ENCODE data around the gene SMIM38. TPM values are rescaled to one million over a fixed set of nuclear protein-coding genes. Genes with fewer than 3 reads are reported as not detected.
"Not testable (repeated sequence)": the region's sequence is repeated elsewhere in the genome, so short reads cannot be mapped to it uniquely, and the experiment has no call there.

Gene SMIM38
- polyA plus RNA-seq, 1 donor, result 0.30 TPM

- peaks cover 6% of the 10 kb centered on the region for H3K9me3 ChIP-seq (ENCODE audit: control insufficient read depth, low read depth, low read length)
- WGBS (ENCODE audit: insufficient coverage, low lambda C conversion rate), result no CpG with 5 or more reads among the region's 11 CpGs
- H3K27me3 ChIP-seq (ENCODE audit: control insufficient read depth, insufficient read depth, low read length), result no peaks in the 10 kb centered on the region
- no peak for DNase-seq
- H3K4me3 ChIP-seq (ENCODE audit: low read length), result no peak overlapping the region
- peaks cover 4% of the 10 kb centered on the region for H3K4me1 ChIP-seq (ENCODE audit: control insufficient read depth, insufficient read depth, low read length)
- no peak overlapping the region for H3K27ac ChIP-seq (ENCODE audit: low read length)
- no peaks in the 10 kb centered on the region for H3K36me3 ChIP-seq (ENCODE audit: control insufficient read depth, insufficient read depth, low read length)
Measured at GRCh38 chr11:69131121-69131566, 24.6 kb upstream of the SMIM38 start.

GRCh38 chr11:69131644-69132300 is 24.0 kb upstream of the SMIM38 start:
- H3K27ac ChIP-seq (ENCODE audit: low read length), result no peak overlapping the region
- peaks cover 6% of the 10 kb centered on the region for H3K9me3 ChIP-seq (ENCODE audit: control insufficient read depth, low read depth, low read length)
- peaks cover 4% of the 10 kb centered on the region for H3K4me1 ChIP-seq (ENCODE audit: control insufficient read depth, insufficient read depth, low read length)
- no CpG with 5 or more reads among the region's 15 CpGs for WGBS (ENCODE audit: insufficient coverage, low lambda C conversion rate)
- H3K4me3 ChIP-seq (ENCODE audit: low read length), result no peak overlapping the region
- DNase-seq, result peak; percentile 80 to 82
- H3K36me3 ChIP-seq (ENCODE audit: control insufficient read depth, insufficient read depth, low read length), result no peaks in the 10 kb centered on the region
- no peaks in the 10 kb centered on the region for H3K27me3 ChIP-seq (ENCODE audit: control insufficient read depth, insufficient read depth, low read length)

- 100% methylated on average over 2 of the region's 7 CpGs for WGBS (ENCODE audit: insufficient coverage, low lambda C conversion rate)
- H3K27ac ChIP-seq (ENCODE audit: low read length), result no peak overlapping the region
- H3K4me1 ChIP-seq (ENCODE audit: control insufficient read depth, insufficient read depth, low read length), result peaks cover 4% of the 10 kb centered on the region
- H3K9me3 ChIP-seq (ENCODE audit: control insufficient read depth, low read depth, low read length), result peaks cover 6% of the 10 kb centered on the region
- no peak for DNase-seq
- no peaks in the 10 kb centered on the region for H3K36me3 ChIP-seq (ENCODE audit: control insufficient read depth, insufficient read depth, low read length)
- H3K27me3 ChIP-seq (ENCODE audit: control insufficient read depth, insufficient read depth, low read length), result no peaks in the 10 kb centered on the region
- H3K4me3 ChIP-seq (ENCODE audit: low read length), result no peak overlapping the region
Measured at GRCh38 chr11:69132301-69132670, 23.4 kb upstream of the SMIM38 start.

GRCh38 chr11:69133251-69133650 is 22.5 kb upstream of the SMIM38 start:
- Histone ChIP-seq H3K4me3 (ENCODE audit: low read length) (no peak overlapping the region), H3K27me3 (ENCODE audit: control insufficient read depth, insufficient read depth, low read length) (no peaks in the 10 kb centered on the region), H3K9me3 (ENCODE audit: control insufficient read depth, low read depth, low read length) (peaks cover 3% of the 10 kb centered on the region), H3K27ac (ENCODE audit: low read length) (no peak overlapping the region), H3K4me1 (ENCODE audit: control insufficient read depth, insufficient read depth, low read length) (peaks cover 4% of the 10 kb centered on the region), H3K36me3 (ENCODE audit: control insufficient read depth, insufficient read depth, low read length) (no peaks in the 10 kb centered on the region)
- no peak for DNase-seq
- no CpG with 5 or more reads among the region's 4 CpGs for WGBS (ENCODE audit: insufficient coverage, low lambda C conversion rate)

- H3K36me3 ChIP-seq (ENCODE audit: control insufficient read depth, insufficient read depth, low read length); H3K4me1 ChIP-seq (ENCODE audit: control insufficient read depth, insufficient read depth, low read length); H3K9me3 ChIP-seq (ENCODE audit: control insufficient read depth, low read depth, low read length); DNase-seq; H3K4me3 ChIP-seq (ENCODE audit: low read length); H3K27me3 ChIP-seq (ENCODE audit: control insufficient read depth, insufficient read depth, low read length); H3K27ac ChIP-seq (ENCODE audit: low read length): not testable (repeated sequence)
- WGBS (ENCODE audit: insufficient coverage, low lambda C conversion rate), result 100% methylated on average over 1 of the region's 2 CpGs
Measured at GRCh38 chr11:69134182-69134581, 21.6 kb upstream of the SMIM38 start.

- Histone ChIP-seq H3K27ac (ENCODE audit: low read length) (no peak overlapping the region), H3K4me1 (ENCODE audit: control insufficient read depth, insufficient read depth, low read length) (peaks cover 4% of the 10 kb centered on the region), H3K27me3 (ENCODE audit: control insufficient read depth, insufficient read depth, low read length) (no peaks in the 10 kb centered on the region), H3K4me3 (ENCODE audit: low read length) (no peak overlapping the region), H3K36me3 (ENCODE audit: control insufficient read depth, insufficient read depth, low read length) (no peaks in the 10 kb centered on the region), H3K9me3 (ENCODE audit: control insufficient read depth, low read depth, low read length) (no peaks in the 10 kb centered on the region)
- DNase-seq, result no peak
- WGBS (ENCODE audit: insufficient coverage, low lambda C conversion rate), result no CpG with 5 or more reads among the region's 8 CpGs
Measured at GRCh38 chr11:69134957-69135356, 20.8 kb upstream of the SMIM38 start.

GRCh38 chr11:69135420-69136363 is 20.0 kb upstream of the SMIM38 start:
- H3K27me3 ChIP-seq (ENCODE audit: control insufficient read depth, insufficient read depth, low read length), result no peaks in the 10 kb centered on the region
- H3K27ac ChIP-seq (ENCODE audit: low read length), result no peak overlapping the region

GRCh38 chr11:69136471-69136870 is 19.3 kb upstream of the SMIM38 start:
- H3K4me3 ChIP-seq (ENCODE audit: low read length), result no peak overlapping the region
- H3K4me1 ChIP-seq (ENCODE audit: control insufficient read depth, insufficient read depth, low read length), result peaks cover 4% of the 10 kb centered on the region
- no peaks in the 10 kb centered on the region for H3K9me3 ChIP-seq (ENCODE audit: control insufficient read depth, low read depth, low read length)
- no peak overlapping the region for H3K27ac ChIP-seq (ENCODE audit: low read length)
- H3K36me3 ChIP-seq (ENCODE audit: control insufficient read depth, insufficient read depth, low read length), result no peaks in the 10 kb centered on the region
- DNase-seq, result no peak
- no peaks in the 10 kb centered on the region for H3K27me3 ChIP-seq (ENCODE audit: control insufficient read depth, insufficient read depth, low read length)
- no CpG with 5 or more reads among the region's 9 CpGs for WGBS (ENCODE audit: insufficient coverage, low lambda C conversion rate)

More at GRCh38 chr11:69135420-69136363, 20.0 kb upstream of the SMIM38 start:
- H3K4me3 ChIP-seq (ENCODE audit: low read length), result no peak overlapping the region
- H3K9me3 ChIP-seq (ENCODE audit: control insufficient read depth, low read depth, low read length), result no peaks in the 10 kb centered on the region
- DNase-seq, result no peak
- H3K4me1 ChIP-seq (ENCODE audit: control insufficient read depth, insufficient read depth, low read length), result peaks cover 4% of the 10 kb centered on the region
- no peaks in the 10 kb centered on the region for H3K36me3 ChIP-seq (ENCODE audit: control insufficient read depth, insufficient read depth, low read length)
- WGBS (ENCODE audit: insufficient coverage, low lambda C conversion rate), result no CpG with 5 or more reads among the region's 14 CpGs

- no peaks in the 10 kb centered on the region for H3K27me3 ChIP-seq (ENCODE audit: control insufficient read depth, insufficient read depth, low read length)
- DNase-seq, result peak in 1 of 2 donors; percentile 27
- no peak overlapping the region for H3K4me3 ChIP-seq (ENCODE audit: low read length)
- no peak overlapping the region for H3K27ac ChIP-seq (ENCODE audit: low read length)
- no peaks in the 10 kb centered on the region for H3K4me1 ChIP-seq (ENCODE audit: control insufficient read depth, insufficient read depth, low read length)
- no peaks in the 10 kb centered on the region for H3K9me3 ChIP-seq (ENCODE audit: control insufficient read depth, low read depth, low read length)
- H3K36me3 ChIP-seq (ENCODE audit: control insufficient read depth, insufficient read depth, low read length), result no peaks in the 10 kb centered on the region
- WGBS (ENCODE audit: insufficient coverage, low lambda C conversion rate), result no CpG with 5 or more reads among the region's 8 CpGs
Measured at GRCh38 chr11:69137151-69137844, 18.4 kb upstream of the SMIM38 start.

- no CpG with 5 or more reads among the region's 3 CpGs for WGBS (ENCODE audit: insufficient coverage, low lambda C conversion rate)
- H3K4me1 ChIP-seq (ENCODE audit: control insufficient read depth, insufficient read depth, low read length), result no peaks in the 10 kb centered on the region
- H3K9me3 ChIP-seq (ENCODE audit: control insufficient read depth, low read depth, low read length), result no peaks in the 10 kb centered on the region
- H3K27ac ChIP-seq (ENCODE audit: low read length), result no peak overlapping the region
- no peaks in the 10 kb centered on the region for H3K36me3 ChIP-seq (ENCODE audit: control insufficient read depth, insufficient read depth, low read length)
- DNase-seq, result no peak
- no peak overlapping the region for H3K4me3 ChIP-seq (ENCODE audit: low read length)
- no peaks in the 10 kb centered on the region for H3K27me3 ChIP-seq (ENCODE audit: control insufficient read depth, insufficient read depth, low read length)
Measured at GRCh38 chr11:69138265-69138664, 17.5 kb upstream of the SMIM38 start.

All from large intestine (tissue), 3 donors.